Measurements from ENCODE around the gene AP1B1.

Gene AP1B1

DNA sequence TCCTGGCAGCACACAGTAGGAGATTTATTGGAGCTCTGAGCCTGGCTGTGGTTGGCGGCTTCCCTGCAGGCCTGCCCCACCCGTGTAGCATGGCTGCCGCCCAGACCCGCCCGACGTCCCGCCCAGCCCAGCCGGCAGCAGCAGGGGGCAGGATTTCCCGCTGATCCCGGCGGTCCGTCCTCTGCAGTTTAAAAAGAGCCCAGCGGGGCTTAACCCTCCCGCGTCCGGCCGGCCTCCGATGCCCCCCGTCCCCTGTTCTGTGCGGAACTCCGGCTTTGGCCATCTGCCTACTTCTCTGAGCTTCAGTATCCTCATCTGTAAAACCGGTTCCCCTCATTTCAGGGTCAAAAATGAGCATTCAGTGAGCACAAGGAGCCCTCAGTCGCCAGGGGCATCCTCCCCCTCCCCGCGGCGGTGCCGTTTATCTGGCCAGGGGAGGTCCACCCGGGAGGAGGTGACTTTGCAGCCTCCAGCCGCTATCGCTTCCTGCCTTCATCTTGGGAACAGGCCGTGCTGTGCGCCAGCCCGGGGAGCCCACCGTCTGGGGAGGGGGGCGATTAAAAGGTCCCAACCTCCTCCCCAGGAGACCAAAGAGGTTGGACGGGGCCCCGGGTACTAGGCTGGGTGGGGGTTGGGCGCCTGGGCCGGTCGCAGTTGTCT is 82.1 kb downstream of the AP1B1 start, which contains the start of gene GAS2L1:
TSS of gene GAS2L1 (plus strand) at position 476 of the 660 bp plus-strand sequence. CDS start 1,456 bp downstream, outside the sequence.
- DNase-seq (ENCODE audit: insufficient read length, low spot score): no peak
- FAIRE-seq: no peak

DNA sequence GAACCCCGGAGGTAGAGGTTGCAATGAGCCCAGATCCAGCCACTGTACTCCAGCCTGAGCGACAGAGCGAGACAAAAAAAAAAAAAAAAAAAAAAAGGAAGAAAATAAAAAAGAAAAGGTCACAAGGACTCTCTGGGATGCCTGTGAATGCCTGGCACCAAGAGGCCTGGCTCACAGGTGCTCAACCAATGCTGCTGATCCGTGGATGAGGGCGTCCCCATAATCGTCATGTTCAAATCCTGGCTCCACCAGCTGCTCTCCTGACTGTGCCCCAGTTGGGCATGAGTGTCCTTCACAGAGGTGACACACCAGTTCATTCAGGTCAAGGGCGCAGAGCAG is 82.6 kb downstream of the AP1B1 start:
- no peak for FAIRE-seq
- no peak for DNase-seq (ENCODE audit: insufficient read length, low spot score)

DNA sequence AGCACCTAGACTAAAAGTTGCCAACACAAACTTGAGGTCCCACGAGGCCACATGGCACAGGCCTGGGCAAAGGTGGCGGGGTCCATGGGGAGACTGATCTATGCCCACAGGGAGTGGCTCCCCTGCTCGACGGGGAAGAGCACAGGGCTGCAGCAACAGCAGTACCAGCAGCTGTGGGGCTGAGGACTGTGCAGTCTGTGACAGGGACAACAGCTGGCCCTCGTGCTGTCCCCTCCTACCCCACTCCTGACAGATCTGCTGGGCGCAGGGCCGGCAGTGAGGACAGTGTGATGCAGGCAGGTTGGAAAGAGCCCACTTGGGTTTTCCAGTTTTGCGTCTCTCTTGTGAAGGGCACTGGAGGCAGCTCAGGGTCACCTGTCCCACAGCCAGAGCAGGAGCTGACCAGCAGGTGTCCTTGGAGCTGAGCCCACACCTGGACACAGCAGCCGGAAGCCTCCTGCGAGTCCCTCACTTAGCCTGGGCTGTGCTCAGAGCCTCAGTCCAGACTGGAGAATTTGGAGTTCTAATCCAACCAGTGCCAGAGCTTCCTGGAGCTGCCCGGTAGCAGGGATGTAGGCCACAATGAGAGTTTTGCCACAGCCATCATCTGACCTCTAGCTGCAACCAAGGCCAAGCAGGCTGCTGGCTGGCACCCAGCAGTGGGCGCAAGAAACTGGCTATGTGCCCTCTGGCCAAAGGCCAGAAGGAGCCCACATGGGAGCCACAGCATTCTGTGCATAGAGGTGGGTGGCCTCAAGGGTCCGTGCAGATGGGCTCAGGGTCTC is 85.5 kb downstream of the AP1B1 start:
- FAIRE-seq: no peak
- no peak for DNase-seq (ENCODE audit: insufficient read length, low spot score)

DNA sequence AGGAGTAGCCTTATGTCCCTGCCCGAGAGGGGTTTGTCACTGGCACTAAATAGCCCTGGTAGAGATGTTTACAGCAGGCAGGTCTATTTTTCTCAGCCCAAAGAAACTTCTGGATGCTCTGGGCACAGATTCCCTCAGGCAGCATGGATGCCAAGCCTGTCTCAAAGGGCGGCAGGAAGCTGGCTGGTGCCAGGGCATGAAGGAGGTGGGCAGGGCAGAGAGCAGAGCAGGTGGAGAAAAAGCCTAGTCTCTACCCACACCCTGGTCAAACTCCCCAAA is 86.0 kb downstream of the AP1B1 start:
- DNase-seq (ENCODE audit: insufficient read length, low spot score): no peak
- FAIRE-seq: no peak

DNA sequence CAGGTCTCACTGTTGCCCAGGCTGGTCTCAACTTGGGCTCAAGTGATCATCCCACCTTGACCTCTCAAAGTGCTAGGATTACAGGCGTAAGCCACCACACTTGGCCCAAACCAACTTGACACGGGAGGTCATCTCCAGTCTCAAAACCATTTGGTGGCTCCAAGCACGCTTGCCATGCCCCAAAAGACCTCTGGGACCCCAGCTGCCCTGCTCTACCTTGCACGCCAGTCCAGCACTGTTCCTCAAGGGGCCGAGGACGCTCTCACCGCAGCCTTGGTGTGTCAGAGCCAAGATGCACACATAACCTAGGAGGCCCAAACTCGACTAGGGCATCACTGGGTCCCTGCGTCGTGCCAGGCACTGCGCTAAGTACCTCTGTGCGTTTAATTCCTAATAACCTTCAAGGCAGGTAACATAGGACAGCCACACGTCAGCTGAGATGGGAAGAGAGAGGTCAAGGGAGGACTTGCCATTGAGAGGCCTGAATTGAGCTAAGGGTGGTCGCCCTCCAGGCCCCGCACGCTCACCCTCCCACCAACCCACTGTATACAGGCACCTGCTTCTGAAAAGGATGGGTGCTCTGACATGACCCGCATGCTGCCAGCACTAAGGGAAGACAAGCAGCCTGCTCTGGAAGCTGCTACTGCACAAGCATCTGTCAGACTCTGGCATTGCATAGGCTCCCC is 86.5 kb downstream of the AP1B1 start:
- FAIRE-seq (no peak), DNase-seq (ENCODE audit: insufficient read length, low spot score) (no peak)

DNA sequence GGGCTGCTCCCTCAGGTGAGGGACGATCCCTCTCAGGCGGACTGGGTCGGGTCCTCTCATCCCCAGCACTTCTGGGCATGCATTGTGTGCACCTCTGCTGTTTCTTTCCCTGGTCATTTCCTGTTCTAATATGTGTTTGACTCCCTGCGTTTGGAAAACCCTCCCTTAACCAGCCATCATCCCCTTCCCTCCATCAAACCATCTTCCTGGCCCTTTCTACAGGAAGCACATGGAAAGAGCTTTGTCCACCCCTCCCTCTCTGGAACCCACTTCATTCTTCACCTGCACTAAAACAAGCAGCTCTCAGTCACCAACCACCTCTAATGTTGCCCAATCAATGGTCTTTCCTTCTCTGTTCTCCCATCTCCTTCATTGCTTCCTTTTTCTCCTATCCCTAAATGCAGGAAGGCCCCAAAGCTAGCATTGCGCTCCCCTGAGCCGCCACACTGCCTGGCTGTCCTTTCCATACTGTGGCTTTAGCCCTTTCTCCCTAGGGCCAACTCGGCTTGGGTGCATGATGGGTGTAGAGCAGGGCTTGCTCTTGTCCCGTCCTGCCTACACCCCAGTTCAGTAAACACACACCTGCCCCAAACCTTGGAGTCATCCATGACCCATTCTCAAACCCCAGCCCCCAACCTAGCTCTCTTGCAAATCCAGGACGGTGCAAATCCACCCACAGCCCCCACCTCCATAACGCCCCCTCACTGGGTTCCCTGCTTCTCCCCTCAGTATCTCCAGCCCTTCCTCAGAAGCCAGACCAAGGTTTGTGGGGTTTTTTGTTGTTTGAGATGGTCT is 87.4 kb downstream of the AP1B1 start:
- FAIRE-seq (no peak), DNase-seq (ENCODE audit: insufficient read length, low spot score) (no peak)

DNA sequence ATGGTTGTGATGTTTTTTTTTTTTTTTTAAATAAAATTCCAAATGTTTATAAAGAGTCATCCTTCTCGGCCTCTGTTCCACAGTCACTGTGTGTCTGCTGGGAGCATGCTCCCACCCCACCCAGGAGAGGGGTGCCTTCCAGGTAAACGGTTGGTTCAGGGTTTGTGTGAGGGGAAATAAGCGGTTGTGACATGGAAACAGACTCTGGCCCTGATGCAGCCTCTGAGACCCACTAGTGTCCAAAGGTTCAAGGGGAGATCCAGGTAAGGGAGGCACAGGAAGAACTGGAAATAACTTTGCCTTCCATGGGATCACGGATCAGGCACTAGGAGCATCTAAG is 87.9 kb downstream of the AP1B1 start:
- DNase-seq (ENCODE audit: insufficient read length, low spot score) (no peak), FAIRE-seq (no peak)

DNA sequence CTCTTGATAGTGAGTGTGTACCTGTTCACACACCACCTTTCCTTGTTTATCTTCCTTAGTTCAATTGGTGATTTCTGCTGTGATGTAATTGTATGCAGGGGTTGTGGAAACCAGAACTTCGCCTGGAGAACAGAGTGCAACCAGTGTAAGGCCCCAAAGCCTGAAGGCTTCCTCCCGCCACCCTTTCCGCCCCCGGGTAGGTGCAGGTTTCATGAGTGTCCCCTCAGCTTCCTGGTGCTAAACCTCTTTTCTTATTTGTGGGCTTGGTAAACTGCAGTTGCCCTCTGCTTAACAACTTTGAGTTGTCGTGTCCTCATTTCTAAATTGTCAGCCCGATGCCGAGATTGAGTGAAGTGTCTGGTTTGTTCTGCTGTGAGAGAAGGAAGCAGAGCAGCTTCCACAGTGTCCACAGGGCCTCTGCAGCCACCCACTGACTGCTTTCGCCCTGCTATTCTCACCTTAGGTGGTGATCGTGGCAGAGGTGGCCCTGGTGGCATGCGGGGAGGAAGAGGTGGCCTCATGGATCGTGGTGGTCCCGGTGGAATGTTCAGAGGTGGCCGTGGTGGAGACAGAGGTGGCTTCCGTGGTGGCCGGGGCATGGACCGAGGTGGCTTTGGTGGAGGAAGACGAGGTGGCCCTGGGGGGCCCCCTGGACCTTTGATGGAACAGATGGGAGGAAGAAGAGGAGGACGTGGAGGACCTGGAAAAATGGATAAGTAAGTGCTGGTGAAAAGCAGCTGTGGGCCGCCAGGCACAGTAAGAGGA is 89.1 kb downstream of the AP1B1 start:
- no peak for FAIRE-seq
- DNase-seq (ENCODE audit: insufficient read length, low spot score): no peak

DNA sequence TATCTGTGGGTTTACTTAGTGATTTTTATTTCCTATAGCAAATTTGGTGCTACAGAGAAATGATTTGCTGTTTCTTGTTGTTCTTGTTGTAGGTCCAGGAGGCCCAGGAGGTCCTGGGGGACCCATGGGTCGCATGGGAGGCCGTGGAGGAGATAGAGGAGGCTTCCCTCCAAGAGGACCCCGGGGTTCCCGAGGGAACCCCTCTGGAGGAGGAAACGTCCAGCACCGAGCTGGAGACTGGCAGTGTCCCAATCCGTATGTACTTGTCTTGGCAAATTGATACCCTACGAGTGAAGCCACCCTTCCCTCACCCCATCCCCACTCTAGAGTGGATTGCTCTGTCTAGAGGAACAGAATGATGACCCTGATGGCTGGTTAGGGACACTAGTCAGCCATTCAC is 89.7 kb downstream of the AP1B1 start:
- DNase-seq (ENCODE audit: insufficient read length, low spot score): no peak
- no peak for FAIRE-seq

DNA sequence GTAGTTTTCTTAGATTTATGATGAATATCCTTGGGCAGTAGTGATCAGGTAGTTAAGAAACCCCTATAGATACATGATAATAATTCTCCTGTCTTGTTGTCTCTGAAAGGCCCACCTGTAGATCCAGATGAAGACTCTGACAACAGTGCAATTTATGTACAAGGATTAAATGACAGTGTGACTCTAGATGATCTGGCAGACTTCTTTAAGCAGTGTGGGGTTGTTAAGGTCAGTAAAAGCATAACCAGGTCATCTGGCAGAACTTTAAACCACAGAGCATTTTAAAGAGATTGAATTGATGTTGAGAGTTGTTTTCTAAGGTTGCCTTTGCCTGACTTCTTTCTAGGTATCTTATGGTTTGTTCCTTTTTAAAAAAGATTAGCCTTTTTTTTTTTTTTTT is 96.0 kb downstream of the AP1B1 start:
- no peak for DNase-seq (ENCODE audit: insufficient read length, low spot score)
- FAIRE-seq: no peak

DNA sequence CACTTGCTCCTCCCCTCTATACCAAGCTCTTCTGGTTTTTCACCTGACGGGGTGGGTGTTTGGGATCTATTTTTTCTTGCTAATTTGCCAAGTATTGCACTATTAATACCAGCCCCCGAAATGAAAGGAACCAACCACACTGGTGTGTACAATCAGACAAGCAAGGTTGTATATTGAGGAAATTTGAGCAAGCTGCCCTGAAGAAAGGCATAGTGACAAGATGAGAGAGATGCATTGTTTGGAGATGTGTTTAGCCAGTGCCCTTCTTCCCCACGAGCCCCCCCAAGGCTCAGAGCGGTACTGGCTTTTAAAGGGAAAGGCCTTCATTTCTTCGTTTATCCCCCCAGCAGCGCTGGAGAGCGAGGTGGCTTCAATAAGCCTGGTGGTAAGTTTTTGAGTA is 97.2 kb downstream of the AP1B1 start:
- FAIRE-seq (no peak), DNase-seq (ENCODE audit: insufficient read length, low spot score) (no peak)

DNA sequence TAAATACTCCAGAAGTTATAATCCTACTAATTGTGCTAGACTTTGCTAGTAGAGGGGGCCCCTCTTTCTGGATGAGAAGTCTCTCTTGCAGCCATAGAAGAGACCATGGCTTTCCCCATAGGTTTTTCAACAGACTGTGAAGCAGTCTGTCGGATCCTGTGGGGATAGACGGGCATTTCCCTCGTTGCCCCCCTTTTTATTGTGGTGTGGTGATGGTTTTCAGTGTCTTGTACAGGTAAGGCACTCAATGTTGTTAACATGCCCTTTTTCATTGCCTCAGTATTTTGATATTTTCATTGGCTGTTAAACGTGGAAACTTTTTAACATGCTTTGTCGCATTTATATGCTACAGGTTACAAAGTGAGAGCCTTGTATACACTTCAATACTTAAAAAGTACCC is 98.3 kb downstream of the AP1B1 start:
- FAIRE-seq: no peak
- no peak for DNase-seq (ENCODE audit: insufficient read length, low spot score)

DNA sequence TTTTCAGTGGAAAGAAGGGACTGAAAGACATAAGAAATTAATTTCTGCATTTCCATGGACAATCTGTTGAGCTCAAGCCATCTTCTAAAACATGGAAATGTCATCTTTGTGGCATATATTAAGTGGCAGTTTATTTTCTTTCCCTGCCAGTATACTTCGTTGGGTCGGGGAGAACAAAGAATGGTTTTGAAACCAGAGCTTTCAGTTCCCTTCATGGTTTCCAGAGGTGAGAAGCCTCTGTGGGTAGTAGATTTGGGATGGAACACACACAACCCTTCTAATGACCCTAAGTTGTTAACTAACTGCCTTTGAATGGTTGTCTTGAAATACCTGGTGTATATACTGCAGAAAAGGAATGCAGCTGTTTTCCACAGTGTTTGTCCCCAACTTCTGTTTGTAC is 99.5 kb downstream of the AP1B1 start:
- no peak for DNase-seq (ENCODE audit: insufficient read length, low spot score)
- no peak for FAIRE-seq

DNA sequence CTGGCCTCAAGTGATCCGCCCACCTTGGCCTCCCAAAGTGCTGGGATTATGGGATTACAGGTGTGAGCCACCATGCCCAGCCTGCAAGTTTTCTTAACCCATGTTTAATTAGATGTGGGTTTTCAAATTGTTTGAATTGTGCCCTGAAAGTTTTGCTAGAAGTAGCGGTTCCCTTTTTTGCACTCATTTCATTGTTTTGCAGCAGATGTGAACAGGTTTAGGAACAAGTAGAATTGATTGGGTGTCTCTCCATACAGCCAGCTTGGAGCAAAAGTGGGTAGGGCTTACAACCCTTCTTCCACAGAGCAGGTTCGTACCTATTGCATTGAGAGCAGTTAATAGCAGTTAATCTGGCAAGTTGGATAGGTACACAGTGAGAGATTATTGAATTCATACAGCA is 104.2 kb downstream of the AP1B1 start:
- FAIRE-seq (no peak), DNase-seq (ENCODE audit: insufficient read length, low spot score) (no peak)

DNA sequence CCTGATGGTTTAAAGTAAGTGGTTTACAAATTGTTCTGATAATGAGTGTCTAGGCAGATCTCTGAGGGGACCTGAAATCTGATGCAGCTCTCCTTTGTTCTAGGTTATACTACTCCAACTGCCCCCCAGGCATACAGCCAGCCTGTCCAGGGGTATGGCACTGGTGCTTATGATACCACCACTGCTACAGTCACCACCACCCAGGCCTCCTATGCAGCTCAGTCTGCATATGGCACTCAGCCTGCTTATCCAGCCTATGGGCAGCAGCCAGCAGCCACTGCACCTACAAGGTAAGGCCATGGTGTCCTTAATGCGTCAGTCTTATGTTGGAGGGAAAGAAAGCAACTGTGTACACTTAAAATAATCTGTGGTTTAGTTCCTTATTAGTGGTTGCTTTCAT is 110.4 kb downstream of the AP1B1 start:
- DNase-seq (ENCODE audit: insufficient read length, low spot score): no peak
- no peak for FAIRE-seq

All from GM19239 (cell line).